ENCODE measurements around the gene ANO4.

The ANO4 gene

DNA sequence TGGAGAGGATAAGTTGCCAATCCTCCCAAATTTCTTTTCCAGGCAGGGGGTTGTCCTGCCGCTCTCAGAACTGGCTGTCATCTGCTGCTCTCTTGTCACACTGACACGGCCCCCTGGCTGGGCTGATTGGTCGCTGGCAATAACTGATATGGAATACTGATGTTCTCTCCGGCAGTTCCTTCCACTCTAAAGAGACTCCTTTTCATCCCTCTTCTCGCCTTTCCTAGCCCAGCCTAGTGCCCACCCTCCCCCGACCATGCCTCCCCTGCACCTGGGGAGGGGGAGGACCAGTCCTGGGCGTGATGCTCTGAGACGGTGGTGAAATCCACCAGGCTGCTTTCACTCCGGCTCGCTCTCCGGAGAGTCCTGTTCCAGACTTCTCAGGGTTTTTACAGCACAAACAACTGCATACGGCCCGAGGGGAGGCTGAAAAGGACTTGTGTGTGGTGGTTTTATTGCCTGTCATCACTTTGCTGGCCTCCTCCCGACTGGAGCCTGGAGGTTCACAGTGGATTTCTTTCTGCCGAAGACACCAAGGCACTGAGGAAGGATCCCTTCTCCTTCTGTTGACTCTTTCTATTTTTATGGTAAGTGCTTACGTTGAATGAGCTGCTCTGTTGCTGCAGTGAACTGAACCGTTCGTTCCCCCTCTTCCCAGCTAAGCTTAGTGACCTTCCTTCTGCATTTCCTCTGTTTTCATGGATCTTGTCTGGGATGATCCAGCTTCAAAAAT is at the start of gene ANO4:
TSS of gene ANO4 (plus strand) at position 336 of the 733 bp plus-strand sequence. CDS start 107,010 bp downstream, outside the sequence.
- no peak for DNase-seq (ENCODE audit: low read depth in 2 of 2)

DNA sequence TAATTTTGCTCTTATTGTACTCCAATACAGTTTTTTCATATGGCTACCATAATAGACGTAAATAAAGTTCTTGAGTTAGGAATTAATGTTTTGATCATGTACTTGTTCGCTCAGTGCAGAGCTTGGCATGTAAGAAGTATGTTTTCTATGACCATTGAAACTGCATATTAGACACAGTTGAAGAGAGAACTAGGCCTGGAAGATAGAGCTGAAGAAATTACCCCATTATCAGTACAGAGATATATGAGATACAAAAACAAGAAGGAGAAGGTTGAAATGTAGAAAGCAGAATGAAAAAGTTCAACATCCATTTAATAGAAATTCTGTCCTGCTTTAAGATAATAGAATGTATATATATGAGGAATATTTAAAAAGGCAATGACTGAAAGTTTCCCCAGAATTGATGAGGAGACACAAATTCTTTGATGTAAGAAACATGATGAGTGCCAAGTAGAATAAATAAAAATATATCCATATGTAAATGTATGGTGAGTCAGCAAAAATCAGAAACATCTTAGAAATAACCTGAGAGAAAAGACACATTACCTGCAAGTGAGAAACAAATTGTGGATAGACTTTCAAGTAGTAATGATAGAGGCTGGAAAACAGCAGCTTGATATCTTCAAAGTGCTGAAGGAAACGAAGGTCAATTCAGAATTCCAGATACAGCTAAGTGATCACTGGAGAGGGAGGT is 49.1 kb upstream of the ANO4 start:
- no peak for DNase-seq (ENCODE audit: low read depth in 2 of 2)

DNA sequence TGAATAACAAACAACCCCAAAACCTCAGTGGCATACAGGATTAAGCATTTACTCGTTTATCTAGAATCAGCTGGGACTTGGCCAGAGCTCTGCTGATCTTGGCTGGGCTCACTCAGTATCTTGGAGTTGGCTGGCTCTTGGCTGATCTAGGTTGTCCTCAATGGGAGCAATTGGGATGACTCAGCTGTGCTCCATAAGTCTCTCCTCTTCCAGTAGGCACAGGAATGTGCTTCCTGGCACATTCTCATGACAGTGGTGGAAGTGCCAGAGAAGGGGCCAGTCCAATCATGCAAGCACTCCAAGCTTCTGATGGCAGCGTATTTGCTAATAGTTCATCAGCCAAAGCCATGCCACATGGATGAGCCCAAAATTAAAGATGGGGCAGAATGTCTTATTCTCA is 41.7 kb upstream of the ANO4 start:
- no peak for DNase-seq (ENCODE audit: low read depth in 2 of 2)

DNA sequence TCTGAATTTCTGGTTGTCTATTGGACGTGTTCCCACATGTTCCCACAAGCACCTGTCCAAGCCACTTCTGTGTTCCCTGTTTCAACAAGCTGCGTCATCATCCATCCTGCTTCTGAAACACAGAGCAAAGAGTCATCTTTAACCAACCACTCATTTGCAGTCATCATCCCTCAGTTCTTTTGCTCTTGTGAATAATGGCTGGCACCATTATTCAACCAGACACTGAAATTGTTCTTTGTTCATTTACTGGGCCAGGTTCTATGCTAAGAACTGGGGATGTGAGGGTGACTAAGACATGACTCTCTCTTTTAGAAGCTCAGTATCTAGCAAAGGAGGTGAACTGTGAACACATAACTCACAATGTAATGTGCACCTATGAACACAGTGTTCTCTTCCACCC is 40.7 kb upstream of the ANO4 start:
- no peak for DNase-seq (ENCODE audit: low read depth in 2 of 2)

DNA sequence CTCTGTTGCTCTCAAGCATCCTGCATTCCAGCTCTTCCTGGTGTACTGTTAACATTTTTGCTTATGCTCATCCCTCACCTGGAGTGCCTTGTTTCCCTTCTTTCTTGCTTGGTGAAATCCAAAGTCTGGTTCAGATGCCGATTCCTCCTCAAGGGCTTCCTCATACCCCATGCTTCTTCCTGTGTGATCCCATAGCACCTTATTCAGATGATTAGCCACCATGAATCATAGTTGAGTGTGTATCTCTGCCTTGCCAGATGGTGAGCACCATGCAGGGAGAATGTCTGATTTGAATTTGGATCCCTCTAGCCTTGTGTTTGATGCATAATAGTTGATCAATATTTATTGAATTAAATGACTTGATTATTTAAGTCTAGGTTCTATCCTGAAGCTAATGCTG is 39.4 kb upstream of the ANO4 start:
- DNase-seq (ENCODE audit: low read depth in 2 of 2), result no peak

DNA sequence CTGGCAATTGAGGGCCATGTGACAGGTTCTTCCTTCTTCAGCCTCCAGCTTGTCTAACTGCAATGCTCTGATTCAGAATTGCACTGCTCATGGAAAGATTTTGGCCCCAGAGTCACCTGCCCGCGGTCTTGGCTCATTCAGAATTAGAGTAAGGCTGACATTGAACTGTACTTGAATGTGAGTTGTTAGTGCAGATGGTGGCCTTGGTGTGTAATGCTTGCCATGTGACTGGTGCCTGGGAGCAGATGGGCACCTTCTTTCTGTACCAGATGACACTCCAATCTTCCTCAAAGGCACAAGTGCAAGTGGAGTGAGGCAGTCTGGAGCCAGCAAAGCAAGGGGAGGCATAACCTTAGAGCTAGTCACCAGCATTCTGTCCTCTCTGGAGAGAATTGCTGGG is 36.5 kb upstream of the ANO4 start:
- DNase-seq (ENCODE audit: low read depth in 2 of 2), result no peak

DNA sequence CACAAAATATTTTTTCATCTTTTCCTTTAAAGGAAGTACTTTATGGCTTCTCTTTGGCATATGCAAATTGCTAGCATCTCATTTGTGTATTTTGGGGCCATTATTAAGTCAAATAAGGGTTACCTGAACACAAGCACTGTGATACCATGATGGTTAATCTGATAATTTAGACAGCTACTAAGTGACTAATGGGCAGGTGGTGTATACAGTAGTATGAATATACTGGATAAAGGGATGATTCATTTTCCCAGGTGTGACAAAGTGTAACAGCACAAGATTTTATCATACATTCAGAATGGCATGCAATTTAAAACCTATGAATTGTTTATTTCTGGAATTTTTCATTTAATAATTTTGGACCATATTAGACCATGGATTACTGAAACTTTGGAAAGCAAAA is 27.2 kb upstream of the ANO4 start:
- no peak for DNase-seq (ENCODE audit: low read depth in 2 of 2)

DNA sequence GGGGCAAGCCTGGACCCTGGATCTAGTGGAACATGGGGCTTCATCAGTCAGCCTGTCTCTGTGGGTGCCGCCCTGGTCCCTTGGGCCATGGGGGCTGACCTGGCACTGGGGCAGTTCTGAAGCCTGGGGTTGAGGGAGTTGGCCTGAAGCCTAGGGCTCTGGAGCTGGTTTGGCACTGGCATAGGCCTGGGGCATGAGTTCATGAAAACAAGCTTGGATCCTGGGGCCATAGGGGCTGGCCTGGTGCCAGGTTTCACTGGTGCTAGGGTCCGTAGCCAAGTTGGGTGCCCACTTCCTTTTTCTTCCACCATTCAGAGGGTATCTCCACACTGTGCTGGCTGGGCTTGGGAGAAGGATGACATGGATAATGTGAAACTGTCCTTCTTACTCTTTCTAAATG is 26.6 kb upstream of the ANO4 start:
- DNase-seq (ENCODE audit: low read depth in 2 of 2), result no peak

DNA sequence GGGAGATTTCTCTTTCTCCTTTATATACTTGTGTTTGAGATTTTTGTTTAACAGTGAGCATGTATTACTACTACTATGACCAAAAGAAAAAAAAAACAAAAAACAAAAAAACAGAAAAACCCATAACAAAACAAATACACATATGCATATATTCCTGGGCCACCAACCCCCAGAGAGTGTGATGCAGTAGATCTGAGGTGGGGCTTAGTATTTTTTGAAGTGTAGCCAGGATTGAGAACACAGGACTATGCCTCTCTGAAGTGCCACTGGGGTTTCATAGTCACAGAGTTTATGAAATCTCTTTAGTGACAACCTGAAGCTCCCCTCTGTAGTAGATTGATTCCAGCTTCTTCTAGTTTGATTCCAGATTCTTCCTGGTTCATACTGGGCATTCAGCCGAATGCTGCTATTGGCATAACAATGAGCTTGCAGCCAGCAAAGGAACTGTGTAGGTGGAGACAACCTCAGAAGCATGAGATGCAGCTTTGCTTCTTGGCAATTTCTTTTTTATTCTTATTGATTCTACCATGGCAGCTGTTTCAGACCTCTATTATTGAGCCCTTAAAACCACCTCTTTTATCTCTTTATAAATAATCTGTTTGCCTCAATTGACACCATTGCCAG is 15.5 kb upstream of the ANO4 start:
- DNase-seq (ENCODE audit: low read depth in 2 of 2), result no peak

DNA sequence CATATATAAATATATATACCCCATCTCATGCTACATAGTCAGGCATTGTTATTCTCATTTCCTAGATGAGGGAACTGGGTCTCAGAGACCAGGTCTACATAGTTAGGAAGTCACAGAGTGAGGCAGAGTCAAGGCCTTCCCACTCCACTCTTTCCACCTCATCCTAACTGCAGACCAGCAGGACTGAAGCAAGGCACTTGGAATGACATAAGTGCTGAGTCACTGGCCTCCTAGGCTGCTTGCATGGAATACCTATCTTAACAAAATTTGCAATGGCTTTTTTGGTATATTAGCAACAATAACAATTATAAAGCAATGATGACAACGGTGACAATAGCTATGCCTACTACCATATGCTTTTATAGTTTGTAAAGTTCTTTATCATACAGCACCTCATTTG is 5.4 kb upstream of the ANO4 start:
- DNase-seq (ENCODE audit: low read depth in 2 of 2), result no peak

DNA sequence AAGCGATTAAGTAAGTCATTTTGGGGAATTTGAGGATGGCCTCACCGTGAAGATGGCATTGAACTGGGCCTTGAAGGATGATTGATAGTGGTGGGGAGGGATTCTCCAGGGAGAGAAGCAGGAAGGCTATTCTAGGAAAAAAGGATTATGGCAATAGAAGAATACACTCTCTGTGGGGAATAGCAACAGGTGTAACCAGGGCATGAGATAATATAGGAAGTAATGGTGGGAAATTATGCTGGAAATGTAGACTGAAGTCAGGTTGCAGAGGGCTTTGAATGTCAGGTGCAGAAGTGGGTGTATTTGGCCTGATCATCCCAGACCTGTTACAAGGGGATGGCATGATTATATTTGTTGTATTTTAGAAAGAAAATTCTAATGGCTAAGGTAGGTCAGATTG is 4.6 kb upstream of the ANO4 start:
- DNase-seq (ENCODE audit: low read depth in 2 of 2), result no peak

DNA sequence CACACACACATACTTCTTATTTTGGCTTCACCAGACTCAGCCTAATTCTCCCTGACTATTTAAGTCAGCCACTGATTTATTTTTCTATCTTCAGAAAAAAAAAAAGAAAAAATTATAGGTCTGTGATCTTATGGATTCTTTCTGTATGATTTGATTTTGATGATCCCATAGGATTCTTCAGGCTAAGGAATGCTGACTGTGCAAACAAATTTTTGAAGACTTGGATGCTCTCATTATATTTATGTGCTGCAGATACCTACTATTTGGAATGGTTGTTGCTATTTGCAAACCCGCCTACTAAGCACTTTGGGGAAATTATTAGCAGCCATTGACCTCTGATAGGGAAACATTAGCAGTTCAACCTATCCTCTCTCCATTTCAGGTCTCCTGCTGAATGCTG is 4.0 kb upstream of the ANO4 start:
- no peak for DNase-seq (ENCODE audit: low read depth in 2 of 2)

DNA sequence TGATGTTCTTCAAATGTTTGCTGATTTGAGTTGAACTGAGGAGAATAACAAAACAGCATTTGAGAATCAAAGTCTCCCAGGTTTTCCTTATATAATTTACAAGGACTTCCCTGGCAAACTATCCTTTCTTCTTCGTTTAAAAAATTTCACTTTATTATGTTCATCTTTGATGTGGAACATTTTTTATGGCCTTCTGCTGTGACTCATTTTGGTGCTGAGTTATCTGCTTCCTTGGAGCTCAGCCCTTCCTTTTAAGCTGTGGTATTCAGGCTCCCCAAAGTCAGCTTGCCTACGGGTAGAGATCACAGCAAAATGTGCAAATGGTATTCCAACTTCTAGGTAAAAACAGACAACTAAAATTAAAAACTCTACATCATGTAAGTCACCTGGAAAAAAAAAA is 1.4 kb upstream of the ANO4 start:
- DNase-seq (ENCODE audit: low read depth in 2 of 2), result no peak

DNA sequence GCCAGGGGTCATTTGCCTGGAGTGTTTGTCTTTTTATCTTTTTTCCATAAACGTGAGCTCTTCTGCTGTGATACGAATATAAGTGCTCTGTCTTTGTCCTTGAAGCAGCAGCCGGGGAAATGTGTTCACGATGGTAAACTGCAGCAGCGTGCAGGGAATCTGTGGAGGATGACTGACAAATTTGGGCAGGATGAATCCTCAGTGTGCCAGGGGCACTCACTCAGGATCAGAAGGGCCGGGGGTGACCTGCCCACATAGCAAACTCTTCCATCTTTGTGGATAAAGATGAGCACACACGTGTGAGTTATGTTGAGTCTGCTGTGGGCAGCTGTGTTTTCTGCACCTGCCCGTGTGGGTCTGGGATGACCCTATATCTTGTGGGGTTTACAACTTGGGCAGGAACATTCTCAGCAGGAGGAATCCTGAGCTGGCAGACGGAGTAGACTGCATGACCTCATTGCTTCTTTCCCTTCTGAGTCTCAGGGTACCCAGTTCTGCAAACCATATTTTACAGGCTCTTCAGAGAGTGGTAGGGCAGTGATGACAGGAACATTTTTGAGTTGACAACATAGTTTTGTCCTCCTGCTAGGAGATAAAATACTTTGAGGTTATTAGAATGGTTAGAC is 711 bp downstream of the ANO4 start:
- DNase-seq (ENCODE audit: low read depth in 2 of 2), result no peak

DNA sequence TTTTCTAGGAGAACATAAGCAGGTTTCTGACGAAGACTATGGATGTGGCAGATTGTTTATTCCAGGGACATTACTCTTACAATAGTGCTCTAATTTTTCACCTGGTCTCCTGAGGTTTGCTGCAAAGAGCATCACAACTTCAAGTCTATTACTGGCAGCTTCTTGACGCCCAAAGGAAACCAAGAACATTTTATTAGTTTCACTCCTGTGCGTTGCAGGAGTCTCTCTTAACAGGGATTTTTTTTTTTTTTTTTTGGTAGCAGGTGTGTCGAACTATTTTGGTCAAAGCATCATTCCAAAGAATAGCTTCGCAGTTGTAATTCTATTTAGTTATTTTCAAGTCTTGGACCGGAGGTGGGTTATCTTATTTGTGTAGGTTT is 1.2 kb downstream of the ANO4 start:
- DNase-seq (ENCODE audit: low read depth in 2 of 2), result no peak

DNA sequence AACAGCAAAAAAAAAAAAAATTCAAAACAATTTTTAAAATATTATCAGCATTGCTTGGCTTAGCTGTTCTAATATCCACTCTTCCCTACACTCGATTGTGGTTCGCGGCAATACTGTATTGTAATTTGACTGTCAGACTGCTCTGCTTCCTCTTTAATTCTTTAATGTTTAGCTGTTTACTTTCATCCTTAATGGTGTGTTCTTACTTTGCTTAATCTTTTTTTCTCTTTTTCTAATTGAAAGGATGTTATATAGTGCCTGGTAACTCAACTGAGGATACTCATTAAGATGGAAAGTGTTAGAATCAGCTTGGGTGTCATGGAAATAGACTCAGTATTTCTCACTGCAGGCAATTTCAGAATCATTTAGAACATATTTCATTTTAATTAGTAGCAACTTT is 2.0 kb downstream of the ANO4 start:
- DNase-seq (ENCODE audit: low read depth in 2 of 2), result no peak

DNA sequence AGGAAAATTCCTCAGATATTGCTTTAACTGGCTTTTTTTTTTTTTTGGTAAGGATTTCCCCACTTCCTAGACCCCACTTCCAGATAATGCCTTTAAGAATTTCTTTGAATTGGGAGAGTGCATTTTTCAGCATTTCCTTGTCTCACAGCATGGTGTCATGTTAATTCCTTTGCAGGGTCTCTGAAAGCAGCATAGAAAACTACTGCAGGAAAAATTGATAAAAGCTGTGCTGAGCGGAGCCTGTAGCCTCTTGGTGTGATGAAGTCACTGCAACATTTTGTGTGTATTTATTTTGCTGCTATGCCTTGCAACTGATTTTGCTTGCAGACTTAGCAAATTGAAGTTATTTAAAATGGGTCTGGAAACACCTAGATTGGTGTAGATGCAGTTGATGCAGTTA is 2.7 kb downstream of the ANO4 start:
- no peak for DNase-seq (ENCODE audit: low read depth in 2 of 2)

DNA sequence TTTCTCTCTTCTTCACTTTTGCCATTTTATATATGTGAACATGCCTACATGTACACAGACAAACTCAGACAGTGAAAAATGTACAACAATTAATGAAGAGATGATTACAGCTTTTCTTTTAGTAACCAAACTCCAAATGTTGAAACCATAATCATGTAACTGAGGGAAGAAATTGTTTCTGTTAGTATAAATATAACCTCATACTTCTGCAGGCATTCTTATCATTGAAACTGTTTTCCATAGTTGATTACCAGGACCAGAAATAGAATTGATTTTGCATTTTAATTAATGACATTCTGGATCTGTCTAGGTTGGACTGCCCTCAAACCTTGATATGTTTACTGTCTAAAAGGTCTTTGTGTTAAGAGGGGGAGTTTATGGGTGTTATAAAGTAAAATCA is 3.2 kb downstream of the ANO4 start:
- no peak for DNase-seq (ENCODE audit: low read depth in 2 of 2)

DNA sequence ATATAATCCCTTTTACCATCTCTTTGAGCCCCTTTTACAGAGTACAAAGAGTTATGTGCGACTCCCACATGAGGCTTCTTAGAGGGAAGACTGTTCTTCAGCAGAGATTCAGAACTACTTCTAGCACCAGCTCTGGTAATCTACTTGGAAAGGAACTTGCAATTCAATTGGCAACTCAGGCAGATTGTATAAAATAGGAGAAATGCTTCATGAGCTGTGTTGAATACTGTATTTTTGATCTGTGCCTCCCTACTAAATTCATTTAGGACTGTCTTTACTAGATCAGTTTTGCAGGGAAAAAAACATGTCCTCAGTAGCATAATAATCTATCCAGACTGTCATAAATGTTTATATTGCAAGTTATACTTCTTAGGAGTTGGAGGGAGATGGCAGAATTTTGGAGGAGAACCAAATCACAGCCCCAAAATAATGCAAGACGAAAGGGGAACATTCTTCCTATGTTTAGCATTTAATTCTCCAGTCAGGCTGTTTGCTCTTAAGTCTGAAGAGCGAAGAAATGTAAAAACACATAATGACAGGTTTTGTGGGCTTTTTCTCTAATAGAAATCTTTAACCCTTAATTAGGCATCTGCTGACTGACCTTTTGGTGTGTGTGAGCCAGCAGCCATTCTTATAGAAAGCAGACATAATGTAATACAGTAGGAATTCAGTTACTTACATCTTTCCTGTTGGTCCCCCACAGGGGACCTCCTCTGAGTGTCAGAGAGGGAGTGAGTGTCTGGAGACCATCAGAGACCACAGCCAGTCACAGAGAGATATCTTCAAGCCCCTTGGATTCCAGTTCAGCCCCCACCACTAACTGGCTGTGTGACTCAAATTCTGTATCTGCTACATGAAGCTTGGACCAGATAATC is 3.9 kb downstream of the ANO4 start:
- no peak for DNase-seq (ENCODE audit: low read depth in 2 of 2)

DNA sequence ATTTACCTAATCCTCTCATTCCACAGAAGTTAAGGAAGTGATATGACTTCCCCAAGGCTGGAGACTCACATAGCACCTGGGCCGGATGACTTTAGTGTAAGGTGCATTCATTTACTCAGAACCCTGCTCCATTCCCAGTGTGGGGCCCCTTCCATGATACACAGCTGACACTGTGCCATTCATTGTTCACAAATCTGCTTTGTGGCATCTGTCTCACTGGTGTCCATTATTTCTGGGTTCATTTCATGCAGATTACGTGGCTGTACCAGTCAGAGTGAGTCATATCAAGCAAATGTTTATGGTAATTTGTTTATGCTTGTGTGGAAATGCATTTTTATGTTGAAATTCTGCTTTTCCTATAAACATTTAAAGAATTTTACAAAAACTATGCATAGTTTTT is 5.2 kb downstream of the ANO4 start:
- DNase-seq (ENCODE audit: low read depth in 2 of 2), result no peak

DNA sequence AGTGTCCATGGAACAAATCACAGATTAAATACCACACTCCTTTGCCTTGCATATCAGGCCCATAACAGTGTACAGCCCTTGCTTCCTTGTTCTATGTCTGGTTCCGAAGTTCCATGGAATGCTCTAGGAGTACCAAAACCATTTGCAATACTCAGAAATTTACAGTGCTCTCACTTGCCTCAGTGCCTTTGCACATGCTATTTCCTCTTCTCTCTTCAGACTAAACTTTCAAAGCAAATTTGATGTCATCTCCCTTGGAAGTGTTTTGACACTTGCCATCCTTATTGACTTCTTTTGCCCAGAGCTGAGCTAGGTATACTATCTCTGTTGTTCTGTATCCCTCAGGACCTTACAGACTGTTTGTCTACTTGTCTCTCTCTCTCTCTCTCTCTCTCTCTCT is 6.1 kb downstream of the ANO4 start:
- no peak for DNase-seq (ENCODE audit: low read depth in 2 of 2)

DNA sequence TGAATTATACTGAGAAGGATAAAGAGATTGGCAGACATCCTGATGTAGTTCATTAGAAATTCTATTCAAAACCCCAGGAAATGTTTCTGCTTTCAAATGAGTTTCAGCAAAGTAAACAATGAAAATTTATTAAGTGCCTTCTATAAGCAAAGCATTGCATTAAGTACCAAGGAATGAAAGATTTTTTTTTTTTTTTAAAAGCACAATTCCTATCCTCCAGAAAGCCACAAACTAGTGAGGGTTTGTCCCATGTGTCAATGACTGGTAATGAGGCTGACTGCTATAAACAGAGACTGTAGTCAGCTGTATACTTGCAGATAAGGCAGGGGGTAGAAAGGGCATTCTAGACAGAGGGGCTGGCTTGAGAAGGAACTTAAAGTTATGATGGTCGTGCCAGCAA is 6.7 kb downstream of the ANO4 start:
- no peak for DNase-seq (ENCODE audit: low read depth in 2 of 2)

Data from stimulated activated CD4-positive, alpha-beta T cell treated with anti-CD3 and anti-CD28 coated beads, Interleukin-15, amount 100 ng/mL, for 48 hours (primary cell).